Hematopoietic multipotent progenitor cell treated with erythropoietin and hydrocortisone succinate and interleukin-3 and kit ligand, for 8 days (in vitro differentiated cells): ENCODE data around the gene U2AF2.

ENCODE experiments used
- DNase-seq: peaks from one replicate; pipeline ENCODE4 v3.0.0-alpha.2; 2015

Gene U2AF2

DNA sequence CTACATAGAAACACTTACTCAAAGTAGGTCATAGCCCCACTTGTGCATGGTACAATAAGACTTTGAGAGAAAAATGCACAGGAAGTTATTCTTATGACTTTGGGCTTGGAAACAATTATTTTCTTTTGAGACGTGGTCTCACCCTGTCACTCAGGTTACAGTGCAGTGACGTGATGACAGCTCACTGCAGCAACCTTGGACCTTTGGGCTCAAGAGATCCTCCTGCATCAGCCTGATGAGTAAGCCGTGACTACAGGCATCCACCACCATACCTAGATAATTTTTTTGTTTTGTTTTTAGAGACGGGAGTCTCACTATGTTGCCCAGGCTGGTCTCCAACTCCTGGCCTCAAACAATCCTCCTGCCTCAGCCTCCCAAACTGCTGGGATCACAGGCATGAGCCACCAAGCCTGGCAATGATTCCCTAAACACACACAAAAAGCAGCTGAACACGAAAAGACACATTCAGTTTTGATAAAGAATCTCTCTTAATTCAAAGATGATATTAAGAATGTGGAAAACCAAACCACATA lies 65.4 kb downstream of the U2AF2 start:
- no peak for DNase-seq

DNA sequence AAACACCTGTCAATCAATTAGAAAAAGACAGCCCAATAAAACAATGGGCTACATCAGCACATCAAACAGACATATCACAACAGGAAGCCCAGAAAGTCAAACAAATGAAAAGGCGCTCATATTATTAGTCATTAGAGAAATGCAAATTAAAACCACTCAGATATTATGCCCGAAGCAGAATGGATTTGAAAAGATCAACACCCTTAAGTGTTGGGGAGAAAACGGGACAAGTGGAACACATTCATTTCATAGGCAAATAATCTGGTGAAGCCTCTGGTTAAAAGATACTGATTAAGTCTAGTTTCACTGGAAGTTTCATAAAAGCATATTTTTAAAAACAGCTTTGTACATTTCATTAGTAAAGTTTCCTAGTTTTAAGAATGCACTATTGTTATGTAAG lies 66.0 kb downstream of the U2AF2 start:
- no peak for DNase-seq

DNA sequence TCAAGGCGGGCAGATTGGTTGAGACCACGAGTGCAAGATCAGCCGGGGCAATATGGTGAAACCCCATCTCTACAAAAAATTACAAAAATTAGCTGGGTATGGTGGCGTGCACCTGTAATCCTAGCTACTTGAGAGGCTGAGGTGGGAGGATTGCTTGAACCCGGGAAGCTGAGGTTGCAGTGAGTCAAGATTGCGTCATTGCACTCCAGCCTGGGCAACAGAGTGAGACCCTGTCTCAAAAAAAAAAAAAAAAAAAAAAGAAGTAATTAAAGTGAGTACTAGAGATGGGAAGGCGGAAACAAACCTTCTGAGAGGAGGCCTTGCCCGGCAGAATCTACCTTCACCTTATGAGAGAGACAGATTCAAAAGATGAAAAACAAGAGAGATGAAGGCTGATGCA lies 68.7 kb downstream of the U2AF2 start:
- DNase-seq = no peak
